IMR-90 (cell line): Measurements from ENCODE around the gene TSKU. TPM values are rescaled to one million over a fixed set of nuclear protein-coding genes. Genes with fewer than 3 reads are reported as not detected.

Experiments
- ATAC-seq: fragments of 200-7000 bp; cut with Tn5 transposase; 2 replicates; pipeline ENCODE4 v1.9.1; 2020; ENCODE audit warnings: low read depth, mild to moderate bottlenecking, moderate library complexity
- BruUV-seq: library from RNA; stranded (reverse); fragments of 400-500 nt; replicated peaks from 2 replicates; lab custom pipeline; 2021; lab: Mats Ljungman, UMichigan
- CTCF ChIA-PET: fragments of 300-600 bp; formaldehyde crosslinking; extraction: SDS; loops from one replicate; lab custom pipeline; 2021; ENCODE audit warnings: antibody characterized with exemption; lab: Yijun Ruan, JAX
- POLR2A ChIA-PET: fragments of 300-600 bp; sonication (Branson Sonifier 250); formaldehyde crosslinking; loops from one replicate; lab custom pipeline; 2022; ENCODE audit warnings: antibody characterized with exemption; ENCODE audit not compliant: unreplicated experiment; lab: Charles Lee
- DNase-seq: peaks from one replicate; pipeline ENCODE4 v3.0.0; 2013
- H2AFZ ChIP-seq: replicated peaks from 2 replicates; pipeline ENCODE3; 2013; ENCODE audit warnings: low read length, mild to moderate bottlenecking; ENCODE audit not compliant: poor library complexity
- H2AK5ac ChIP-seq: 2 replicates; pipeline ENCODE4 v1.6.1; 2013; ENCODE audit warnings: low read depth, low read length, inconsistent platforms
- H2AK9ac ChIP-seq: replicated peaks from 2 replicates; pipeline ENCODE3; 2013; ENCODE audit warnings: mild to moderate bottlenecking, low read depth, low read length, moderate library complexity; ENCODE audit not compliant: poor library complexity
- H2BK120ac ChIP-seq: 2 replicates; pipeline ENCODE4 v1.6.1; 2013; ENCODE audit warnings: low read depth, low read length, inconsistent platforms
- H2BK15ac ChIP-seq: 3 replicates; pipeline ENCODE4 v1.6.1; 2013; ENCODE audit warnings: low read depth, low read length, inconsistent platforms
- H2BK20ac ChIP-seq: 2 replicates; pipeline ENCODE4 v1.6.1; 2013; ENCODE audit warnings: low read depth, mild to moderate bottlenecking, inconsistent platforms, low read length, moderate library complexity
- H2BK5ac ChIP-seq: 2 replicates; pipeline ENCODE4 v1.6.1; 2013; ENCODE audit warnings: mild to moderate bottlenecking, low read depth, low read length, inconsistent platforms; ENCODE audit not compliant: poor library complexity, severe bottlenecking
- H3K14ac ChIP-seq: replicated peaks from 2 replicates; pipeline ENCODE4 v1.6.1; 2013; ENCODE audit warnings: low read depth, low read length, inconsistent platforms
- H3K18ac ChIP-seq: 2 replicates; pipeline ENCODE4 v1.6.1; 2013; ENCODE audit warnings: low read depth, low read length, control low read depth
- H3K23ac ChIP-seq: 2 replicates; pipeline ENCODE4 v1.6.1; 2013; ENCODE audit warnings: low read depth, low read length, inconsistent platforms
- H3K27ac ChIP-seq: 2 replicates; pipeline ENCODE4 v1.5.1; 2013; ENCODE audit warnings: mild to moderate bottlenecking, control low read depth, low read length; ENCODE audit not compliant: insufficient read depth
- H3K27me3 ChIP-seq: 2 replicates; pipeline ENCODE4 v1.6.1; 2013; ENCODE audit warnings: low read length; ENCODE audit not compliant: control insufficient read depth, insufficient read depth
- H3K36me3 ChIP-seq: 2 replicates; pipeline ENCODE4 v1.6.1; 2013; ENCODE audit warnings: low read length, mixed read lengths; ENCODE audit not compliant: control insufficient read depth, insufficient read depth
- H3K4ac ChIP-seq: 2 replicates; pipeline ENCODE4 v1.6.1; 2013; ENCODE audit warnings: low read depth, low read length, inconsistent platforms
- H3K4me1 ChIP-seq: 2 replicates; pipeline ENCODE4 v1.6.1; 2013; ENCODE audit warnings: low read length, mixed read lengths; ENCODE audit not compliant: control insufficient read depth, insufficient read depth
- H3K4me2 ChIP-seq: 2 replicates; pipeline ENCODE4 v1.6.1; 2013; ENCODE audit warnings: low read depth, mild to moderate bottlenecking, control low read depth, low read length, moderate library complexity
- H3K4me3 ChIP-seq: 2 replicates; pipeline ENCODE4 v1.5.1; 2013; ENCODE audit warnings: low read depth, mild to moderate bottlenecking, control low read depth, low read length, moderate library complexity; ENCODE audit not compliant: insufficient read depth
- H3K56ac ChIP-seq: 2 replicates; pipeline ENCODE4 v1.6.1; 2013; ENCODE audit warnings: low read length, inconsistent platforms; ENCODE audit not compliant: insufficient read depth; ENCODE audit errors: extremely low read depth
- H3K79me1 ChIP-seq, 2 experiments: 2 replicates each; pipeline ENCODE4 v1.6.1; 2013; ENCODE audit warnings: low read length in 2 of 2, inconsistent platforms in 1 of 2, low read depth in 1 of 2
- H3K9ac ChIP-seq: 2 replicates; pipeline ENCODE4 v1.6.1; 2013; ENCODE audit warnings: low read depth, low read length, control low read depth
- H3K9me1 ChIP-seq: 2 replicates; pipeline ENCODE4 v1.6.1; 2013; ENCODE audit warnings: low read length, inconsistent platforms; ENCODE audit not compliant: insufficient read depth
- H3K9me3 ChIP-seq: 2 replicates; pipeline ENCODE4 v1.6.1; 2013; ENCODE audit warnings: low read length; ENCODE audit not compliant: control insufficient read depth, insufficient read depth
- H4K20me1 ChIP-seq: 2 replicates; pipeline ENCODE4 v1.6.1; 2013; ENCODE audit warnings: low read length, inconsistent platforms; ENCODE audit not compliant: insufficient read depth
- H4K5ac ChIP-seq: 2 replicates; pipeline ENCODE4 v1.6.1; 2013; ENCODE audit warnings: mild to moderate bottlenecking, low read depth, low read length, control low read depth
- H4K8ac ChIP-seq, 2 experiments: 2 replicates each; pipeline ENCODE4 v1.6.1; 2013; ENCODE audit warnings: low read depth in 2 of 2, low read length in 2 of 2, control low read depth in 1 of 2, inconsistent platforms in 1 of 2
- H4K91ac ChIP-seq: 2 replicates; pipeline ENCODE4 v1.6.1; 2013; ENCODE audit warnings: low read depth, low read length, inconsistent platforms; ENCODE audit not compliant: insufficient read depth
- CEBPB ChIP-seq: IDR thresholded peaks from 2 replicates; pipeline ENCODE4 v1.6.1; 2012; ENCODE audit warnings: low read depth, low read length, improper control_type of control experiment
- CHD1 ChIP-seq: IDR thresholded peaks from 2 replicates; pipeline ENCODE4 v1.6.1; 2012; ENCODE audit warnings: low read depth, low read length, improper control_type of control experiment
- MAZ ChIP-seq: IDR thresholded peaks from 2 replicates; pipeline ENCODE4 v1.6.1; 2012; ENCODE audit warnings: low read depth, mild to moderate bottlenecking, low read length, improper control_type of control experiment, moderate library complexity, borderline replicate concordance
- NFE2L2 ChIP-seq: fragments of 150-350 bp; IDR thresholded peaks from 2 replicates; pipeline ENCODE4 v1.6.1; 2016; ENCODE audit warnings: low read depth, mild to moderate bottlenecking, low read length
- POLR2A ChIP-seq: IDR thresholded peaks from 2 replicates; pipeline ENCODE4 v1.6.1; 2012; ENCODE audit warnings: mild to moderate bottlenecking, low read depth, low read length
- RAD21 ChIP-seq: IDR thresholded peaks from 2 replicates; pipeline ENCODE4 v1.6.1; 2012; ENCODE audit warnings: low read length, improper control_type of control experiment
- RCOR1 ChIP-seq: IDR thresholded peaks from 2 replicates; pipeline ENCODE4 v1.6.1; 2012; ENCODE audit warnings: mild to moderate bottlenecking, low read length, improper control_type of control experiment; ENCODE audit not compliant: insufficient replicate concordance
- SMC3 ChIP-seq: fragments of 150-350 bp; IDR thresholded peaks from 2 replicates; pipeline ENCODE4 v1.6.1; 2016; ENCODE audit warnings: low read depth, mild to moderate bottlenecking, antibody characterized with exemption, low read length, moderate library complexity
- WGBS, 2 experiments: methylation state at CpG; one replicate each; pipeline versions ENCODE4 v1.1.5 to v1.1.7; 2013; ENCODE audit warnings: missing lambda C conversion rate in 2 of 2; ENCODE audit not compliant: insufficient read length in 1 of 2; ENCODE audit errors: extremely low coverage in 2 of 2; 5-methylcytosine and 5-hydroxymethylcytosine counted together
- dilution Hi-C: fragments of 300-500 bp; cut with HindIII; formaldehyde crosslinking; loops from one replicate; pipeline ENCODE4 v1.14.3; 2018; ENCODE audit warnings: low sequenced_read_pairs; ENCODE audit not compliant: unreplicated experiment
- in situ Hi-C: fragments of 300-500 bp; cut with MboI; formaldehyde crosslinking; loops from 3 replicates; pipeline ENCODE4 v1.14.3; 2019; ENCODE audit warnings: low sequenced_read_pairs, inconsistent platforms, mixed read lengths
- intact Hi-C: fragments of 100-400 bp; cut with micrococcal nuclease; formaldehyde crosslinking; loops from 2 replicates; pipeline ENCODE4 v1.10.0; 2022
- polyA plus RNA-seq, 3 experiments: library from polyadenylated mRNA; depleted of rRNA; stranded (reverse); fragments of >200 nt; gene quantifications; 2 replicates each; pipeline ENCODE4 v1.2.3, GENCODE V29; 2012; ENCODE audit warnings: low replicate concordance in 1 of 3
- total RNA-seq: library from RNA; depleted of rRNA; stranded (reverse); fragments of >200 nt; gene quantifications from 2 replicates; pipeline ENCODE4 v1.2.3, GENCODE V29; 2012

The TSKU gene
- total and polyA plus RNA-seq, 2 of the 4 experiments (the other 2 are of a cell fraction): 6.8 to 26.6 TPM

- H2AK5ac ChIP-seq: no peak overlapping the region; the same call in 1 of the 2 replicates
- peak overlapping the region; percentile 97 for H3K4me2 ChIP-seq
- TF ChIP-seq RCOR1: peak; percentile 91
- TF ChIP-seq MAZ: peak; percentile 97
- peak; percentile 28; the same call in 1 of the 2 replicates for TF ChIP-seq SMC3
- peak; percentile 8; the same call in 1 of the 2 replicates for TF ChIP-seq NFE2L2
- TF ChIP-seq CHD1: peak; percentile 13; the same call in 1 of the 2 replicates
- no peak for TF ChIP-seq CEBPB
- TF ChIP-seq RAD21: peak; percentile 29; the same call in 1 of the 2 replicates
- TF ChIP-seq POLR2A: no peak; the same call in 1 of the 2 replicates
- peak overlapping the region; percentile 92 for H3K4me3 ChIP-seq
- H2AK9ac ChIP-seq: peak overlapping the region; percentile 32
- peak overlapping the region; percentile 83 for H4K5ac ChIP-seq
- H4K8ac ChIP-seq: peak overlapping the region; percentile 56 to 75
- peak overlapping the region; percentile 71 for H4K91ac ChIP-seq
- peak overlapping the region; percentile 88 for H3K23ac ChIP-seq
- DNase-seq (peak; percentile 98), ATAC-seq (peak; percentile 87)
- peak overlapping the region; percentile 40 for H3K56ac ChIP-seq
- peak overlapping the region; percentile 88 for H2AFZ ChIP-seq
- peak overlapping the region; percentile 91 for H2BK120ac ChIP-seq
- peaks cover 6% of the 10 kb centered on the region; the same call in 1 of the 2 replicates for H3K36me3 ChIP-seq
- H3K9me1 ChIP-seq: peaks cover 11% of the 10 kb centered on the region
- peaks cover 14 to 41% of the 10 kb centered on the region in 2 experiments; a peak in 3 of 4 replicates for H3K79me1 ChIP-seq
- ChIA-PET CTCF (interaction anchor here (0.7 to 1.5 kb wide), 2 partner anchors 60 to 137 kb away, joined by 3 to 4 read pairs; no protein-coding TSS in a partner anchor), POLR2A (interaction anchor here (1.5 kb wide), 1 partner anchor 12 kb away, joined by 9 read pairs; no protein-coding TSS in a partner anchor)
- peaks cover 10% of the 10 kb centered on the region; the same call in 1 of the 2 replicates for H3K27me3 ChIP-seq
- H2BK15ac ChIP-seq: peak overlapping the region; percentile 72; the same call in 2 of the 3 replicates
- H3K14ac ChIP-seq: peak overlapping the region; percentile 87
- H3K18ac ChIP-seq: peak overlapping the region; percentile 83
- in situ Hi-C loops (no loop called here), dilution Hi-C loops (no loop called here), intact Hi-C loops (loop anchor here (1.0 kb wide), 1 partner anchor 12 kb away; no protein-coding TSS in a partner anchor)
- H3K4me1 ChIP-seq: peaks cover 24% of the 10 kb centered on the region
- 2% methylated on average over 10 of the region's 38 CpGs; no CpG with 5 or more reads in 1 of the 2 experiments for WGBS, 2 experiments
- BruUV-seq: no TSS peak
- H2BK5ac ChIP-seq: peak overlapping the region; percentile 85
- H3K9ac ChIP-seq: peak overlapping the region; percentile 92
- H3K4ac ChIP-seq: peak overlapping the region; percentile 89
- H3K9me3 ChIP-seq: no peaks in the 10 kb centered on the region
- peak overlapping the region; percentile 75 for H2BK20ac ChIP-seq
- H3K27ac ChIP-seq: peak overlapping the region; percentile 90
- H4K20me1 ChIP-seq: peaks cover 33% of the 10 kb centered on the region
Measured at GRCh38 chr11:76782531-76783293, 444 bp upstream of the TSKU start.
